ENCODE measurements around the gene PGM1. TPM values are rescaled to one million over a fixed set of nuclear protein-coding genes. Genes with fewer than 3 reads are reported as not detected.

Gene PGM1
- total and polyA plus RNA-seq, 2 of the 4 experiments (the other 2 are of a cell fraction) = 42.6 to 94.5 TPM

GRCh38 chr1:63642901-63643300 lies 49.7 kb downstream of the PGM1 start:
- Histone ChIP-seq H3K36me3 (ENCODE audit: control insufficient read depth, insufficient read depth, low read length) (peaks cover 12% of the 10 kb centered on the region), H2AFZ (replicated peaks; ENCODE audit: low read length, poor library complexity) (no peak overlapping the region), H3K23ac (ENCODE audit: low read depth, low read length) (no peak overlapping the region), H2BK20ac (ENCODE audit: low read depth, low read length) (no peak overlapping the region), H2AK5ac (ENCODE audit: low read depth, low read length) (no peak overlapping the region), H4K5ac (ENCODE audit: low read depth, low read length) (no peak overlapping the region), H2BK15ac (ENCODE audit: low read depth, low read length) (no peak overlapping the region), H3K56ac (ENCODE audit: extremely low read depth, insufficient read depth, low read length) (no peak overlapping the region), H3K79me1 (ENCODE audit: low read depth in 1 of 2, low read length in 2 of 2) (no peaks in the 10 kb centered on the region), H4K20me1 (ENCODE audit: insufficient read depth, low read length) (no peaks in the 10 kb centered on the region; the same call in 1 of the 2 replicates), H3K27me3 (ENCODE audit: control insufficient read depth, insufficient read depth, low read length) (no peaks in the 10 kb centered on the region), H2BK120ac (ENCODE audit: low read depth, low read length) (no peak overlapping the region), H3K4me2 (ENCODE audit: low read depth, low read length) (no peak overlapping the region), H3K14ac (replicated peaks; ENCODE audit: low read depth, low read length) (no peak overlapping the region), H3K4me1 (ENCODE audit: control insufficient read depth, insufficient read depth, low read length) (no peaks in the 10 kb centered on the region; the same call in 1 of the 2 replicates), H3K9me3 (ENCODE audit: control insufficient read depth, insufficient read depth, low read length) (no peaks in the 10 kb centered on the region), H3K18ac (ENCODE audit: low read depth, low read length) (no peak overlapping the region), H3K9me1 (ENCODE audit: insufficient read depth, low read length) (peaks cover 5% of the 10 kb centered on the region; the same call in 1 of the 2 replicates), H2BK5ac (ENCODE audit: low read depth, low read length, poor library complexity, severe bottlenecking) (no peak overlapping the region), H4K91ac (ENCODE audit: insufficient read depth, low read depth, low read length) (no peak overlapping the region), H2AK9ac (replicated peaks; ENCODE audit: low read depth, low read length, poor library complexity) (no peak overlapping the region), H4K8ac (ENCODE audit: low read depth in 2 of 2, low read length in 2 of 2) (no peak overlapping the region), H3K9ac (ENCODE audit: low read depth, low read length) (no peak overlapping the region), H3K4me3 (ENCODE audit: insufficient read depth, low read depth, low read length) (no peak overlapping the region), H3K4ac (ENCODE audit: low read depth, low read length) (no peak overlapping the region), H3K27ac (ENCODE audit: insufficient read depth, low read length) (no peak overlapping the region)
- no peak for TF ChIP-seq RAD21 (IDR thresholded peaks at IDR 0.05; ENCODE audit: low read length)
- no peak for TF ChIP-seq RCOR1 (IDR thresholded peaks at IDR 0.05; ENCODE audit: insufficient replicate concordance, low read length)
- TF ChIP-seq MAZ (IDR thresholded peaks at IDR 0.05; ENCODE audit: borderline replicate concordance, low read depth, low read length) = no peak
- TF ChIP-seq MAFK (IDR thresholded peaks at IDR 0.05; ENCODE audit: low read depth, low read length) = no peak
- no peak for TF ChIP-seq SMC3 (IDR thresholded peaks at IDR 0.05; ENCODE audit: low read depth, low read length)
- TF ChIP-seq BHLHE40 (IDR thresholded peaks at IDR 0.05; ENCODE audit: low read depth, low read length) = no peak
- no peak for TF ChIP-seq USF2 (IDR thresholded peaks at IDR 0.05; ENCODE audit: low read depth, low read length)
- no peak for TF ChIP-seq RFX5 (IDR thresholded peaks at IDR 0.05; ENCODE audit: low read depth, low read length)
- no peak for TF ChIP-seq POLR2A (IDR thresholded peaks at IDR 0.05; ENCODE audit: low read depth, low read length)
- no peak for TF ChIP-seq CEBPB (IDR thresholded peaks at IDR 0.05; ENCODE audit: low read depth, low read length)
- TF ChIP-seq ELK1 (IDR thresholded peaks at IDR 0.05; ENCODE audit: borderline replicate concordance, low read depth, low read length) = no peak
- no peak for TF ChIP-seq MXI1 (IDR thresholded peaks at IDR 0.05; ENCODE audit: borderline replicate concordance, low read depth, low read length)
- TF ChIP-seq NFE2L2 (IDR thresholded peaks at IDR 0.05; ENCODE audit: low read depth, low read length) = no peak
- no peak for TF ChIP-seq CHD1 (IDR thresholded peaks at IDR 0.05; ENCODE audit: low read depth, low read length)
- TF ChIP-seq CTCF (conservative IDR thresholded peaks at IDR 0.05; ENCODE audit: low read depth, low read length) = no peak
- TF ChIP-seq FOS (IDR thresholded peaks at IDR 0.05; ENCODE audit: low read depth, low read length) = no peak
- ChIA-PET CTCF (no interaction called here), POLR2A (ENCODE audit: unreplicated experiment) (no interaction called here)
- in situ Hi-C loops (cut with MboI; ENCODE audit: low sequenced_read_pairs) = no loop called here
- intact Hi-C loops (cut with micrococcal nuclease) = no loop called here
- DNase-seq (no peak), ATAC-seq (ENCODE audit: low read depth) (no peak)
- no TSS peak for BruUV-seq (replicated peaks)
- whole genome bisulfite sequencing, 2 experiments (ENCODE audit: extremely low coverage in 2 of 2, insufficient read length in 1 of 2) = no CpG with 5 or more reads among the region's 2 CpGs
- dilution Hi-C loops (cut with HindIII; ENCODE audit: low sequenced_read_pairs, unreplicated experiment) = no loop called here

Measured in IMR-90 (cell line).